ENCODE measurements around the gene SCFD1. TPM values are rescaled to one million over a fixed set of nuclear protein-coding genes. Genes with fewer than 3 reads are reported as not detected.

SCFD1 gene
- total RNA-seq, 8 experiments from 2014 or later: 45.4 to 103 (median 76.1) TPM

DNA sequence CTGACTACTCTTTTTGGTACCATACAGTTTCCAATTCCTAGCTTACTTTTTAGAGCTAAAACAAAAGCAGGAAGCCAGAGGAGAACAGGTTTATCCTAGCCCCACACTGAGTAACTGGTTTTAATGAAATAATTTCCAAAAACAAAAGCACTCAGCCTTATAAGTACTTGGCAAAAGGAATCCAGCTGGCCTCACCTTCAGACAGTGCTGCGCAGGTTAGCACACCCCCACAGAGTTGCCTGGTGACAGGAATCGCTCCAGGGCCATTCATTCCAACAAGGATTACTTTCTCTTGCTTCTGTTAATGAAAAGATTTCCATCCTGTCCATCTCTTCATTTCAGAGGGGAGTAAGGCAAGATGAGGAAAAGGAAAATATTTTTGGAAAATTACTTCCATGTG is 84.6 kb downstream of the SCFD1 start:
- in situ Hi-C loops (cut with MboI; ENCODE audit: low pct_unique_long_range_greater_than_20kb in 2 of 9, low sequenced_read_pairs in 9 of 9, unreplicated experiment in 9 of 9): no loop called here
- no peak for ATAC-seq (replicated peaks in 6 of 8)
- H3K27ac ChIP-seq: no peak overlapping the region
- WGBS, 10 experiments: 50 to 100% (median 65%) methylated on average over 1 to 2 of the region's 2 CpGs; no CpG with 5 or more reads in 2 of the 10 experiments
- no peak overlapping the region for H3K4me3 ChIP-seq
- H3K4me1 ChIP-seq (replicated peaks in 1 of 2): no peaks in the 10 kb centered on the region

DNA sequence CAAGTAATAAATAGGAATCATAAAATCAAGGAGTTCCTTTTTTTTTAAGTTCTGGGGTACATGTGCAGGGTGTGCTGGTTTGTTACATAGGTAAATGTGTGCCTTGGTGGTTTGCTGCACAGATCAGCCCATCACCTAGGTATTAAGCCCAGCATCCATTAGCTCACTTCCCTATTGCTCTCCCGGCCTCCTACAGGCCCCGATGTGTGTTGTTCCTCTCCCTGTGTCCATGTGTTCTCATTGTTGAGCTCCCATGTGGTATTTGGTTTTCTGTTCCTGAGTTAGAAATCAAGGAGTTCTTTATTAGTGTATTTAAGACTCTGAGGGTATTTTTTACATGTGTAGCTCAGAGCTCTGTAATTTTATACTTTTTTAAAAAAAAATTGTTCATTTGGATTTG is 86.0 kb downstream of the SCFD1 start:
- in situ Hi-C loops (cut with MboI; ENCODE audit: low pct_unique_long_range_greater_than_20kb in 2 of 9, low sequenced_read_pairs in 9 of 9, unreplicated experiment in 9 of 9): no loop called here
- Histone ChIP-seq H3K27ac (no peak overlapping the region), H3K4me3 (no peak overlapping the region), H3K4me1 (replicated peaks in 1 of 2) (no peaks in the 10 kb centered on the region)
- ATAC-seq (replicated peaks in 6 of 8): no peak
- 57 to 92% (median 81%) methylated on average over 2 of the region's 2 CpGs; no CpG with 5 or more reads in 5 of the 10 experiments for WGBS, 10 experiments

DNA sequence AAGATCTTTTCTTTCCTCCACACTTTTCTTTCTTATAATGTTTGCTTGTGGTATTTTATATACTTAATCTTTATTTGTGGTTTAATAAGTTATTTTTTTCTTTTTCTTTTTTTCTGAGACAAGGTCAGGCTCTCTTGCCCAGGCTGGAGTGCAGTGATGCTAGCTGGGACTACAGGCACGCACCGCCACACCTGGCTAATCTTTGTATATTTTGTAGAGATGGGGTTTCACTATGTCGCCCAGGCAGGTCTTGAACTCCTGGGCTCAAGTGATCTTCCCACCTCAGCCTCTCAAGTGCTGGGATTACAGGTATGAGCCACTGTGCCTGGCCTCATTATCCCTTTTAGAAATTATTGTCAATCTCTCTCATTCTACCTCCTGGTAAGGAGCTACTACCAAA is 87.1 kb downstream of the SCFD1 start:
- ATAC-seq (replicated peaks in 6 of 8): no peak
- H3K27ac ChIP-seq: no peak overlapping the region
- in situ Hi-C loops (cut with MboI; ENCODE audit: low pct_unique_long_range_greater_than_20kb in 2 of 9, low sequenced_read_pairs in 9 of 9, unreplicated experiment in 9 of 9): no loop called here
- no peak overlapping the region for H3K4me3 ChIP-seq
- WGBS, 10 experiments: 92 to 100% (median 95%) methylated on average over 1 to 3 of the region's 3 CpGs; no CpG with 5 or more reads in 3 of the 10 experiments
- H3K4me1 ChIP-seq (replicated peaks in 1 of 2): no peaks in the 10 kb centered on the region

DNA sequence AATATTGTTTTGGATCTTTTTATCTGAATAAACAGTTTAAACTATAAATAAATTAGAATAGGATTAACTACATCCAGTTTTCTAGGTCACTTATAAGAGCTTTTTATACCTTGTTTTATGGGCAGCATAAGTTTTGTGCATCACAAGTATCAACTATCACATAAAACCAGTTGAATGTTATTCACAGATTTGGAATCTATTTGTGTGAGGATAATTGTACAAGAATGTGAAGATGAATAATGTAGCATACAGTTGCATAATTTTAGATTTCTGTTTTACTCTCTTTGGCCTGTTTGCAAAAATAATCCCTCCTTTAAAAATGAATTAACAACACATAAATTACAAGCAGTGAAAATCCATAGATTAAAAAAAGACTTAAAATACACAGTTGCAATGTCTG is 88.8 kb downstream of the SCFD1 start:
- ATAC-seq (replicated peaks in 6 of 8): peak in 1 of 8 experiments; percentile 14
- Histone ChIP-seq H3K4me3 (no peak overlapping the region), H3K27ac (no peak overlapping the region), H3K4me1 (replicated peaks in 1 of 2) (no peaks in the 10 kb centered on the region)
- in situ Hi-C loops (cut with MboI; ENCODE audit: low pct_unique_long_range_greater_than_20kb in 2 of 9, low sequenced_read_pairs in 9 of 9, unreplicated experiment in 9 of 9): no loop called here

DNA sequence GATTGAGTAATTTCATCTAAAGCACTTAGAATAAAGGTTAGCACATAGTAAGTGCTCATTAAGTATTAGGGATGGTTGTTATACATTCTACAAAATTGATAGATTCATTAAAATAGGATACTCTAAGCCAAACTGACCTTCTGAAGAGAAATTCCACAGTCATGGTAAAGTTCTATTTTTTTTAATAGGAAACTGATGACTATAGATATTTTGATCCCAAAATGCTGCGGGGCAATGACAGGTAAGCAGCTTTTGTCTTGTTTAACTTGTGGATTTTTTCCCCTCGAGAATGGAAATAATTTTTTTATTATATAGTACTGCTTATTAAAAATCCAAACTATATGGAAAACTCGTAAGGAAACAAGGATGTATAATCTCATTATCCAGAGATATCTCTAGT is 97.0 kb downstream of the SCFD1 start:
- WGBS, 10 experiments: 94 to 100% (median 99%) methylated on average over 1 to 3 of the region's 3 CpGs
- ATAC-seq (replicated peaks in 6 of 8): no peak
- Histone ChIP-seq H3K4me3 (no peak overlapping the region), H3K4me1 (replicated peaks in 1 of 2) (no peaks in the 10 kb centered on the region), H3K27ac (no peak overlapping the region)
- in situ Hi-C loops (cut with MboI; ENCODE audit: low pct_unique_long_range_greater_than_20kb in 2 of 9, low sequenced_read_pairs in 9 of 9, unreplicated experiment in 9 of 9): no loop called here

DNA sequence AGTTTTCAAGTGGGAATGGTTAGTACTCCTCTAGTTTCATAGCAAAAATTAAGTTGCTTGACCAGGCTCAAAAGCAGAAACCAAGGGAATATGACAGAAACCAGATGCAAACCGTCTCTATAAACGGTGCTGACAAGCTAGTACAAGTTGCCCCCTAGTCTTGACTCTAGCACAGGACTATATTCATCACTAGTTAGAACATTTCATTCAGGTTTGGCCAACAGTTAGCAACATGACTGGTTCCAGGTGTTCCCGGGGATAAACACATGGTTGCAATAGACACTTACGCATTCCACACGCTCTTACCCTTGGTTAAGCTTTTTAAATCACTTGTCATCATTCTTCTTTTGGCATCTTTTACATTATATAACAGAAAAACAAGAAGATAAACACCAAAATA is 103.6 kb downstream of the SCFD1 start:
- ATAC-seq (replicated peaks in 6 of 8): no peak
- H3K4me1 ChIP-seq (replicated peaks in 1 of 2): no peaks in the 10 kb centered on the region
- H3K27ac ChIP-seq: no peak overlapping the region
- WGBS, 10 experiments: 49 to 98% (median 85%) methylated on average over 2 to 5 of the region's 5 CpGs; no CpG with 5 or more reads in 2 of the 10 experiments
- in situ Hi-C loops (cut with MboI; ENCODE audit: low pct_unique_long_range_greater_than_20kb in 2 of 9, low sequenced_read_pairs in 9 of 9, unreplicated experiment in 9 of 9): no loop called here
- no peak overlapping the region for H3K4me3 ChIP-seq

DNA sequence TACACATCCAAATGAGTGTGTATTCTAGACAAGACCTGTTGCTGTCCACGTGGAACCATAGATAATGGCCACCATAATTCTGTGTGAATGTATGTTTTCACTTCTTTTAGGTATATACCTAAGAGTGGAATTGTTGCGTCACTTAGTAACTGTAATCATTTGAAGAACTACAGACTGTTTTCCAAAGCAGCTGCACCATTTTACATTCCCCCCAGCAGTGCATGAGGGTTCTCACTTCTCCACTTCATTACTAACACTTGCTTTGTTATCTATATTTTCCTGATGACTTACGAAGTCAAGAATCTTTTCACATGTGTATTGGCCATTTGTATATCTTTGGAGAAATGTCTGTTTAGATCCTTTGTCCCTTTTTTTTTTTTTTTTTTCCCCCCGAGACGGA is 106.4 kb downstream of the SCFD1 start:
- ATAC-seq (replicated peaks in 6 of 8): no peak
- H3K4me1 ChIP-seq (replicated peaks in 1 of 2): no peaks in the 10 kb centered on the region
- in situ Hi-C loops (cut with MboI; ENCODE audit: low pct_unique_long_range_greater_than_20kb in 2 of 9, low sequenced_read_pairs in 9 of 9, unreplicated experiment in 9 of 9): no loop called here
- no peak overlapping the region for H3K4me3 ChIP-seq
- 50 to 100% (median 85%) methylated on average over 1 to 5 of the region's 5 CpGs for WGBS, 10 experiments
- H3K27ac ChIP-seq: no peak overlapping the region

DNA sequence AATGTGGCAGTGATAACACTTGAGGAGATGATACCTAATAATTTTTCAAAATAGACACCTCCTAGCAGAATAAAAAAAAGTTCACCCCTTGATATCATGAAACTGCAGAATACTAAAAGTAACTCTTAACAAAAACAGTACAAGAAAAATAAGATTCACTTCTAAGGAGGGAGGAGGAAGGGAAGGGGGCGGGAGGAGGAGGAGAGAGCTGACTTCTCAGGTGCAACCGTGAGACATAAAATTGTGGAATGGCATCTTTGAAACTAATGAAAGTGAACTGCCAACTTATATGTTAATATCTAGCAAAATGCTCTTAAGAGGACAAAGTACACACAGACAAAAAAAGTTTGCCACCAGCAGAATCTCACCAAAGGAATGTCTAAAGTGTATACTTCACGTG is 115.8 kb downstream of the SCFD1 start:
- Histone ChIP-seq H3K4me1 (replicated peaks in 1 of 2) (no peaks in the 10 kb centered on the region), H3K4me3 (no peak overlapping the region), H3K27ac (no peak overlapping the region)
- in situ Hi-C loops (cut with MboI; ENCODE audit: low pct_unique_long_range_greater_than_20kb in 2 of 9, low sequenced_read_pairs in 9 of 9, unreplicated experiment in 9 of 9): no loop called here
- no peak for ATAC-seq (replicated peaks in 6 of 8)
- 0 to 91% (median 83%) methylated on average over 1 to 3 of the region's 3 CpGs; no CpG with 5 or more reads in 1 of the 10 experiments for WGBS, 10 experiments

DNA sequence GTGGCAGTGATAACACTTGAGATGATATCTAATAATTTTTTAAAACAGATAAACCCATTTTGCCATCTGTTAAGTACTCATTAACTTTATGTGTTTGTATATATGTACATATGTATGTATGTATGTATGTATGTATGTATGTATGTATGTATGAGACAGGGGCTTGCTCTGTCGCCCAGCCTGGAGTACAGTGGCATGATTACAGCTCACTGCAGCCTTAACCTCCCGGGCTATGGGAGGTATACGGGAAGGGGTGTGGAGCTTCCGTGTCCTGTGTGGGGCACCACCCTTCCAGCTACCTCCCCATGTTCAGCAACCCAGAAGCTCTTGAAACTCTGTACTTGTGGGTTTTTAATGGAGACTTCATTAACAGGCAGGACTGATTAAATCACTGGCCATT is 116.9 kb downstream of the SCFD1 start:
- H3K27ac ChIP-seq: no peak overlapping the region
- no peaks in the 10 kb centered on the region for H3K4me1 ChIP-seq (replicated peaks in 1 of 2)
- no peak overlapping the region for H3K4me3 ChIP-seq
- WGBS, 10 experiments: 36 to 100% (median 73%) methylated on average over 1 to 3 of the region's 4 CpGs; no CpG with 5 or more reads in 6 of the 10 experiments
- in situ Hi-C loops (cut with MboI; ENCODE audit: low pct_unique_long_range_greater_than_20kb in 2 of 9, low sequenced_read_pairs in 9 of 9, unreplicated experiment in 9 of 9): no loop called here
- peak in 4 of 8 experiments; percentile 51 to 96 (median 70) for ATAC-seq (replicated peaks in 6 of 8)

DNA sequence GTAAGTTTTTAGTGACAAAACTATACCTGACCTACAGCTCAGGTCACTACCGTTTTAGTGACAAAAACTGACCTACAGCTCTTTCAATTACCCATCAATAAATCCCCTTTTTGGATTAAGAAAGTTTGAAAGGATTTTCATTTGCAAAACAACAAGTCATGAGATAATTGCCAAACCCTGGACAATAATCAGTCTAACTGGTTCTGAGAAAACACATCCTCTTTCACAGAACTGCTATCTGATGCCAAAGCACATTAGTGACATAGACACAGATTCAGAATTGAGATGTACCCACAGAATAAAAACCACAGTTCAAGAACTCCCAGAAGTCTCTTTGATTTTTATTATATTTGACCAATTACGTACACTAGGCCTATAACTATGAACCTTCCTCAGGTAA is 126.2 kb downstream of the SCFD1 start:
- H3K27ac ChIP-seq: no peak overlapping the region
- H3K4me3 ChIP-seq: no peak overlapping the region
- in situ Hi-C loops (cut with MboI; ENCODE audit: low pct_unique_long_range_greater_than_20kb in 2 of 9, low sequenced_read_pairs in 9 of 9, unreplicated experiment in 9 of 9): no loop called here
- no peaks in the 10 kb centered on the region for H3K4me1 ChIP-seq (replicated peaks in 1 of 2)
- 28 to 100% (median 62%) methylated on average over 1 to 2 of the region's 2 CpGs for whole genome bisulfite sequencing, 10 experiments
- no peak for ATAC-seq (replicated peaks in 6 of 8)

DNA sequence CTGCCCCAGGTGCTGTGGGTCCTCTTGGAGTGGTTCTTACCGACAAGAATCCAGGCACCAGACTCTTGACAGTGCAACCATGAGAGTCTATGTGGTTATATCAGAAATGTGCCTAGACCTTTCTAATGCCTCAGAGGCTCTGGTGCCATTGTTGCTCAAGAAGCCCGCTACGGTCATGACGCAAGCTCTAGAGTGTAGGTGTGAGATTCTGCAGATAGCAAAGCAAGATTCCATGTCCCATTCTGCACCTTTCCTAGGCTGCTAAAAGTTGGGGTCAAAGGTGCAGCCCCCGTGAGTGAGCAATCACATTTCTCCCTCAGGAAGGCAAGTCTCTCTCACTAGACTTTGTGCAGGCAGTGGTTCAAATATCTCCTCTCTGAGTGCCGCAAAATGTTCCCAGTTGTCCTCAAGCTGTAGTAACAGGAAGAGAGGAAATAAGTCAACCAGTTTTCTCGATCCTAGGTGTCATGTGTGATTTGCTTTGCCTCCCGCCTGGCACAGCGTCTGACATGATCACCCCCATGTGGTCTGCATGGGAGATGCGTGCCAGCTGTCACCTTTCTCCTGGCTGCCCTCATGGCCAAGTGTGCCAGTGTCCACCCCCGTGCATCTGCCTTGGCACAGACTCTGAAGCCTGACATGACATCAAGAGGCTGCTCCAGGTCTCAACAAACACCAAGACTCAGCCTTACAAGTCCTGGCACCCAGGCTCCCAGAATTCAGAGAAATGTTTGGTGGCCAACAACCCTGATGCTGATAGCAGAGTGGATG is 129.7 kb downstream of the SCFD1 start:
- in situ Hi-C loops (cut with MboI; ENCODE audit: low pct_unique_long_range_greater_than_20kb in 2 of 9, low sequenced_read_pairs in 9 of 9, unreplicated experiment in 9 of 9): no loop called here
- WGBS, 10 experiments: 20 to 100% (median 100%) methylated on average over 1 to 5 of the region's 11 CpGs; no CpG with 5 or more reads in 1 of the 10 experiments
- Histone ChIP-seq H3K4me1 (replicated peaks in 1 of 2) (no peaks in the 10 kb centered on the region), H3K27ac (no peak overlapping the region), H3K4me3 (no peak overlapping the region)
- no peak for ATAC-seq (replicated peaks in 6 of 8)

DNA sequence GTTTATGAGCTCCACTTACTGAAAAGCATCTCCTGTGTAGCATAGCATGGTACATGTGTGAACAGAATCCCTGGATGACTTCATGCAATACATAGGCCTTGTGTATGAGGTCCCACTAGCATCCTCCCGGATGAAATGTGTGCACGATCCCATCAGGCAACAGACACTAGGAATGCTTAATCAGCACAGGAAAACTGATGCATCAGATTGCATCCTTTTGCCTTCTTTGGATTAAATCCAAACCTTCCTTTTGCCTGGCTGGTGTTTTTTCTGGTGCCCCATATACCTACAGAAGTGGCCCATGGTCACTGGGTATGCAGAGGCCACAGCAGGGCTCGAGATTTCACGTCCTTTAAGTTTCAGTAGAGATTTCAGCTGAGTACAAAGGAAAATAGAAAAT is 131.3 kb downstream of the SCFD1 start:
- in situ Hi-C loops (cut with MboI; ENCODE audit: low pct_unique_long_range_greater_than_20kb in 2 of 9, low sequenced_read_pairs in 9 of 9, unreplicated experiment in 9 of 9): no loop called here
- 54 to 93% (median 74%) methylated on average over 1 to 4 of the region's 4 CpGs; no CpG with 5 or more reads in 2 of the 10 experiments for WGBS, 10 experiments

DNA sequence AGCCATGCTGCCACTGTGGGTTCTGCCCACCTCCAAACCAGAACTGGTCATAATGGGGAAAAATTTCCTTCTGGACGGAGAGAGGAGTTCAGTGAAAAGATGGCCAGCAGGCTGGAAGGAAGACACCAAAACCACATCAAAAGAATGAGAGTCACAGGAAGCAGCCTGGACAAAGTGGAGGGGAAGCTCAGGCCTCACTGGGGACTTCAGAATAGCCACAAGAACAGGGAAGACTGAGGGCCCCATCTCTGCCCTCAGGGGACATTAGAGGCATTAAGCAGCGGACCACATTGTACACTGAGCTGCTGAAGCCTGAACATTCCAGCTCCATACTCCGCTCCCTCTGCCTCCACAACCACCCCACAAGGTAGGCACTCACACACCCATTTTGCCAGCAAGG is 132.7 kb downstream of the SCFD1 start:
- no peak for ATAC-seq (replicated peaks in 6 of 8)
- in situ Hi-C loops (cut with MboI; ENCODE audit: low pct_unique_long_range_greater_than_20kb in 2 of 9, low sequenced_read_pairs in 9 of 9, unreplicated experiment in 9 of 9): no loop called here
- H3K4me3 ChIP-seq: no peak overlapping the region
- no peaks in the 10 kb centered on the region for H3K4me1 ChIP-seq (replicated peaks in 1 of 2)
- 60 to 100% (median 85%) methylated on average over 1 to 2 of the region's 3 CpGs; no CpG with 5 or more reads in 6 of the 10 experiments for WGBS, 10 experiments
- no peak overlapping the region for H3K27ac ChIP-seq

More for the DNA sequence above, 131.3 kb downstream of the SCFD1 start:
- Histone ChIP-seq H3K4me3 (no peak overlapping the region), H3K4me1 (replicated peaks in 1 of 2) (no peaks in the 10 kb centered on the region), H3K27ac (no peak overlapping the region)
- ATAC-seq (replicated peaks in 6 of 8): no peak

DNA sequence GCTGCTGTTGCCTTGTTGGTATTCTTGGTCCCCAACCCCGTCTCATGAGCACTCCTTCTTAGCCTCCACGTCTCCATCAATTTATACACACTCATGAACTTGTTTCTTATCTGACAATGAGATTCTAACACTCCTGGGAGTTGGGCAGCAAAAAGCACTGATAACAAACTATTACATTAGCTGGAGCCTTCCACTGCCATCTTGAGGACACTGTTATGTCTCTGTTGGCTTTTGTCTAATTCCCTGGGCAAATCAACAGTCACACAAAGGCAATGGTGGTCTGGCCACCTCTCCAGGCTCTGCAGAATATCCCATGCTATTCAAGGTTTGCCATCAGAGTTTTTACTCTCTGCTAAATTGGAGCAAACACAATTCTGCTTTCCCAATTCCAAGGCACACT is 134.5 kb downstream of the SCFD1 start:
- Histone ChIP-seq H3K27ac (no peak overlapping the region), H3K4me1 (replicated peaks in 1 of 2) (no peaks in the 10 kb centered on the region), H3K4me3 (no peak overlapping the region)
- ATAC-seq (replicated peaks in 6 of 8): no peak
- 0 to 83% (median 45%) methylated on average over 1 to 2 of the region's 2 CpGs; no CpG with 5 or more reads in 2 of the 10 experiments for WGBS, 10 experiments
- in situ Hi-C loops (cut with MboI; ENCODE audit: low pct_unique_long_range_greater_than_20kb in 2 of 9, low sequenced_read_pairs in 9 of 9, unreplicated experiment in 9 of 9): no loop called here

Data from motor neuron (in vitro differentiated cells).